HCT116 (cell line): ENCODE measurements around the gene PGPEP1. TPM values are rescaled to one million over a fixed set of nuclear protein-coding genes. Genes with fewer than 3 reads are reported as not detected.
"Not testable (repeated sequence)": the region's sequence is repeated elsewhere in the genome, so short reads cannot be mapped to it uniquely, and the experiment has no call there.

Experiments
- ATAC-seq: fragments of 200-7000 bp; cut with Tn5 transposase; 2 replicates; pipeline ENCODE4 v1.9.1; 2020; ENCODE audit warnings: mild to moderate bottlenecking, moderate library complexity
- BruUV-seq: library from RNA; stranded (reverse); fragments of 400-500 nt; replicated peaks from 2 replicates; lab custom pipeline; 2021; lab: Mats Ljungman, UMichigan
- CTCF ChIA-PET: fragments of 300-600 bp; sonication (Branson Sonifier 250); formaldehyde crosslinking; loops from one replicate; lab custom pipeline; 2021; ENCODE audit warnings: antibody characterized with exemption; lab: Charles Lee
- POLR2A ChIA-PET: fragments of 300-600, 350-600 bp; sonication (Branson Sonifier 250); formaldehyde crosslinking; loops from one replicate; lab custom pipeline; 2021; ENCODE audit warnings: antibody characterized with exemption; lab: Charles Lee
- RAD21 ChIA-PET, 2 experiments: fragments of 300-600 bp; sonication (Branson Sonifier 250); formaldehyde crosslinking; loops; one replicate each; lab custom pipeline; 2023; ENCODE audit warnings: low total read pairs in 2 of 2; ENCODE audit not compliant: uncharacterized antibody in 2 of 2, unreplicated experiment in 2 of 2, low non-redundant PET in 1 of 2; lab: Charles Lee
- DNase-seq: peaks from one replicate; pipeline ENCODE4 v3.0.0-alpha.2; 2010; ENCODE audit warnings: low read depth, low spot score
- H2AFZ ChIP-seq: fragments of 200-600 bp; shearing (Covaris generic), sonication (generic); 2 replicates; pipeline ENCODE4 v1.6.1; 2017; ENCODE audit warnings: low read depth, mixed run types, mixed read lengths, antibody characterized with exemption, low read length; ENCODE audit not compliant: poor library complexity, severe bottlenecking
- H3K27ac ChIP-seq: 2 replicates; pipeline ENCODE4 v1.5.1; 2012; ENCODE audit warnings: low read depth, low read length
- H3K27me3 ChIP-seq: fragments of 200-600 bp; sonication (generic); 2 replicates; pipeline ENCODE4 v1.6.1; 2016; ENCODE audit warnings: mixed run types, low read length, mixed read lengths; ENCODE audit not compliant: insufficient read depth
- H3K36me3 ChIP-seq, 2 experiments: fragments of 200-500 bp in 1 of 2; fragments of 200-600 bp in 1 of 2; sonication (Bioruptor generic) in 1 of 2; sonication (generic) in 1 of 2; 2 replicates each; pipeline versions ENCODE4 v1.5.1 to v1.6.1; 2014 to 2016; ENCODE audit warnings: low read length in 2 of 2, inconsistent platforms in 1 of 2, mixed read lengths in 1 of 2, mixed run types in 1 of 2; ENCODE audit not compliant: insufficient read depth in 2 of 2, control insufficient read depth in 1 of 2
- H3K4me1 ChIP-seq, 2 experiments: fragments of 200-600 bp in 1 of 2; sonication (generic) in 1 of 2; 2 replicates each; pipeline versions ENCODE4 v1.5.1 to v1.6.1; 2012 to 2017; ENCODE audit warnings: low read length in 2 of 2, inconsistent platforms in 1 of 2, mild to moderate bottlenecking in 1 of 2, mixed read lengths in 1 of 2, mixed run types in 1 of 2, moderate library complexity in 1 of 2; ENCODE audit not compliant: insufficient read depth in 2 of 2, control insufficient read depth in 1 of 2
- H3K4me2 ChIP-seq: fragments of 200-600 bp; sonication (generic); 2 replicates; pipeline ENCODE4 v1.6.1; 2017; ENCODE audit warnings: mixed run types, low read length, mixed read lengths
- H3K4me3 ChIP-seq, 2 experiments: fragments of 200-600 bp in 1 of 2; sonication (generic) in 1 of 2; replicated peaks in 1 of 2; 2 replicates each; pipeline ENCODE4 v1.5.1; 2011 to 2016; ENCODE audit warnings: low read length in 2 of 2, control low read depth in 1 of 2, low read depth in 1 of 2, mild to moderate bottlenecking in 1 of 2, mixed read lengths in 1 of 2, mixed run types in 1 of 2
- H3K79me2 ChIP-seq: fragments of 200-600 bp; sonication (generic); 2 replicates; pipeline ENCODE4 v1.6.1; 2017; ENCODE audit warnings: mild to moderate bottlenecking, mixed run types, low read length, moderate library complexity, mixed read lengths; ENCODE audit not compliant: insufficient read depth
- H3K9ac ChIP-seq: fragments of 200-600 bp; sonication (generic); 2 replicates; pipeline ENCODE4 v1.6.1; 2016; ENCODE audit warnings: low read length, mixed read lengths
- H3K9me2 ChIP-seq: fragments of 200-600 bp; sonication (generic), shearing (Covaris generic); 2 replicates; pipeline ENCODE4 v1.6.1; 2017; ENCODE audit warnings: mixed run types, mild to moderate bottlenecking, moderate library complexity; ENCODE audit not compliant: insufficient read depth
- H3K9me3 ChIP-seq, 2 experiments: fragments of 200-500 bp in 1 of 2; fragments of 200-600 bp in 1 of 2; sonication (Bioruptor generic) in 1 of 2; sonication (generic) in 1 of 2; 2 replicates each; pipeline ENCODE4 v1.6.1; 2014 to 2017; ENCODE audit warnings: low read length in 2 of 2, mixed read lengths in 2 of 2, inconsistent platforms in 1 of 2, low read depth in 1 of 2, mild to moderate bottlenecking in 1 of 2, mixed run types in 1 of 2, moderate library complexity in 1 of 2; ENCODE audit not compliant: control insufficient read depth in 1 of 2, insufficient read depth in 1 of 2
- H4K20me1 ChIP-seq: fragments of 200-600 bp; sonication (generic), shearing (Covaris generic); 2 replicates; pipeline ENCODE4 v1.6.1; 2017; ENCODE audit warnings: mixed run types, mild to moderate bottlenecking, moderate library complexity; ENCODE audit not compliant: insufficient read depth
- CBX3 ChIP-seq: IDR thresholded peaks from 2 replicates; pipeline ENCODE4 v1.6.1; 2012; ENCODE audit warnings: low read depth
- EGR1 ChIP-seq: IDR thresholded peaks from 2 replicates; pipeline ENCODE4 v1.6.1; 2012; ENCODE audit warnings: low read depth
- JUND ChIP-seq: IDR thresholded peaks from 2 replicates; pipeline ENCODE4 v1.6.1; 2012
- POLR2A ChIP-seq: IDR thresholded peaks from 2 replicates; pipeline ENCODE4 v1.7.0; 2011; ENCODE audit warnings: borderline replicate concordance; ENCODE audit not compliant: insufficient read depth, insufficient read length; ENCODE audit errors: extremely low read depth
- POLR2AphosphoS5 ChIP-seq: IDR thresholded peaks from 2 replicates; pipeline ENCODE4 v1.6.1; 2011; ENCODE audit warnings: mild to moderate bottlenecking, low read depth, low read length, moderate library complexity
- RAD21 ChIP-seq: IDR thresholded peaks from 2 replicates; pipeline ENCODE4 v1.6.1; 2012; ENCODE audit warnings: low read depth, mild to moderate bottlenecking
- SP1 ChIP-seq: IDR thresholded peaks from 2 replicates; pipeline ENCODE4 v1.6.1; 2012; ENCODE audit warnings: low read depth
- TCF7L2 ChIP-seq: IDR thresholded peaks from 2 replicates; pipeline ENCODE4 v1.7.0; 2011; ENCODE audit warnings: borderline replicate concordance, inconsistent platforms; ENCODE audit not compliant: insufficient read depth, insufficient read length; ENCODE audit errors: extremely low read depth
- YY1 ChIP-seq: IDR thresholded peaks from 2 replicates; pipeline ENCODE4 v1.6.1; 2011; ENCODE audit warnings: low read length, low read depth, moderate library complexity, mild to moderate bottlenecking; ENCODE audit not compliant: insufficient replicate concordance; ENCODE audit errors: extremely low read depth
- intact Hi-C: fragments of 100-400 bp; cut with micrococcal nuclease; formaldehyde crosslinking; loops from 2 replicates; pipeline ENCODE4 v1.10.0; 2022
- total RNA-seq: library from RNA; stranded (reverse); gene quantifications from one replicate; pipeline ENCODE4 v1.2.1, GENCODE V29; 2021; ENCODE audit not compliant: unreplicated experiment
- TF ChIP-seq, protein P1 (sequence below): IDR thresholded peaks from 2 replicates; pipeline ENCODE4 v1.6.1; 2011; ENCODE audit warnings: mild to moderate bottlenecking, low read length, moderate library complexity; ENCODE audit not compliant: insufficient replicate concordance; ENCODE audit errors: extremely low read depth
- TF ChIP-seq, protein P2 (sequence below): IDR thresholded peaks from 2 replicates; pipeline ENCODE4 v1.6.1; 2012
- TF ChIP-seq, protein P3 (sequence below), 3 experiments: fragments of 200-600 bp in 1 of 3; sonication (generic) in 1 of 3; IDR thresholded peaks in 2 of 3; conservative IDR thresholded peaks in 1 of 3; 2 replicates each; pipeline ENCODE4 v1.5.1; 2012 to 2017; ENCODE audit warnings: low read depth in 2 of 3, low read length in 2 of 3, antibody characterized with exemption in 1 of 3, borderline replicate concordance in 1 of 3, control low read depth in 1 of 3, mild to moderate bottlenecking in 1 of 3, mixed read lengths in 1 of 3, mixed run types in 1 of 3, moderate library complexity in 1 of 3; ENCODE audit not compliant: insufficient read depth in 1 of 3

Gene PGPEP1
- total RNA-seq, 1 experiment from 2014 or later = 30.9 TPM

- TF ChIP-seq, protein P1, sequence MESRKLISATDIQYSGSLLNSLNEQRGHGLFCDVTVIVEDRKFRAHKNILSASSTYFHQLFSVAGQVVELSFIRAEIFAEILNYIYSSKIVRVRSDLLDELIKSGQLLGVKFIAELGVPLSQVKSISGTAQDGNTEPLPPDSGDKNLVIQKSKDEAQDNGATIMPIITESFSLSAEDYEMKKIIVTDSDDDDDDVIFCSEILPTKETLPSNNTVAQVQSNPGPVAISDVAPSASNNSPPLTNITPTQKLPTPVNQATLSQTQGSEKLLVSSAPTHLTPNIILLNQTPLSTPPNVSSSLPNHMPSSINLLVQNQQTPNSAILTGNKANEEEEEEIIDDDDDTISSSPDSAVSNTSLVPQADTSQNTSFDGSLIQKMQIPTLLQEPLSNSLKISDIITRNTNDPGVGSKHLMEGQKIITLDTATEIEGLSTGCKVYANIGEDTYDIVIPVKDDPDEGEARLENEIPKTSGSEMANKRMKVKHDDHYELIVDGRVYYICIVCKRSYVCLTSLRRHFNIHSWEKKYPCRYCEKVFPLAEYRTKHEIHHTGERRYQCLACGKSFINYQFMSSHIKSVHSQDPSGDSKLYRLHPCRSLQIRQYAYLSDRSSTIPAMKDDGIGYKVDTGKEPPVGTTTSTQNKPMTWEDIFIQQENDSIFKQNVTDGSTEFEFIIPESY = no peak
- TF ChIP-seq CBX3 (peak; percentile 49; the same call in 1 of the 2 replicates), RAD21 (no peak)
- TF ChIP-seq, all 23 proteins: peak for 10
Measured at GRCh38 chr19:18379803-18380747, 39.7 kb downstream of the PGPEP1 start (continued).

DNA sequence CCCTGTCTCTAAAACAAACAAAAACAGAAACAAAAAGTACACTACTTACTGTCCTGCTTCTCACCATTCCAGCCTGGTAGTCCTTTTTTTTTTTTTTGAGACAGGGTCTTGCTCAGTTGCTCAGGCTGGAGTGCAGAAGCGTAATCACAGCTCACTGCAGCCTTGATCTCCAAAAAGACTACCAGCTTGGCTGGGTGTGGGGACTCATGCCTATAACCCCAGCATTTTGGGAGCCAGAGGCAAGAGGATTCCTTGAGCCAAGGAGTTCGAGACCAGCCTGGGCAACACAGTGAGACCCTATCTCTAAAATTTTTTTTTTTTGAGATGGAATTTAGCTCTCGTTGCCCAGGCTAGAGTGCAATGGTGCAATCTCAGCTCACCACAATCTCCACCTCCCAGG lies 40.4 kb downstream of the PGPEP1 start:
- BruUV-seq = TSS peak; percentile 82
- Histone ChIP-seq H3K27ac (peak overlapping the region; percentile 83), H3K36me3 (no peaks in the 10 kb centered on the region), H4K20me1 (no peaks in the 10 kb centered on the region), H3K79me2 (no peaks in the 10 kb centered on the region), H3K9me2 (no peaks in the 10 kb centered on the region), H3K27me3 (no peaks in the 10 kb centered on the region), H3K4me3 (0 out of 4 replicates have a peak overlapping the region, but pooled peaks of 1 of the 2 experiments have one; percentile 7), H3K9ac (peak overlapping the region; percentile 44), H3K4me1 (peaks cover 89 to 90% of the 10 kb centered on the region in 2 experiments), H3K4me2 (peak overlapping the region; percentile 70), H2AFZ (peak overlapping the region; percentile 2), H3K9me3 (no peaks in the 10 kb centered on the region)
- DNase-seq (no peak), ATAC-seq (no peak)
- intact Hi-C loops = no loop called here
- CTCF ChIA-PET = interaction anchor here (0.9 to 1.8 kb wide), 6 partner anchors 7 to 101 kb away, joined by 3 to 8 read pairs (median 4); no protein-coding TSS in a partner anchor
- RAD21 ChIA-PET = no interaction called here
- POLR2A ChIA-PET = interaction anchor here (0.7 to 4.8 kb wide), 9 partner anchors 10 to 106 kb away, joined by 3 to 46 read pairs (median 4); partner anchors contain the start of gene JUND
- TF ChIP-seq POLR2AphosphoS5 = no peak
- TF ChIP-seq EGR1 = no peak
- TF ChIP-seq SP1 = no peak
- TF ChIP-seq TCF7L2 = no peak
- no peak for TF ChIP-seq JUND
- TF ChIP-seq, protein P2, sequence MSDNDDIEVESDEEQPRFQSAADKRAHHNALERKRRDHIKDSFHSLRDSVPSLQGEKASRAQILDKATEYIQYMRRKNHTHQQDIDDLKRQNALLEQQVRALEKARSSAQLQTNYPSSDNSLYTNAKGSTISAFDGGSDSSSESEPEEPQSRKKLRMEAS = no peak
- no peak for TF ChIP-seq POLR2A
- TF ChIP-seq, protein P3, sequence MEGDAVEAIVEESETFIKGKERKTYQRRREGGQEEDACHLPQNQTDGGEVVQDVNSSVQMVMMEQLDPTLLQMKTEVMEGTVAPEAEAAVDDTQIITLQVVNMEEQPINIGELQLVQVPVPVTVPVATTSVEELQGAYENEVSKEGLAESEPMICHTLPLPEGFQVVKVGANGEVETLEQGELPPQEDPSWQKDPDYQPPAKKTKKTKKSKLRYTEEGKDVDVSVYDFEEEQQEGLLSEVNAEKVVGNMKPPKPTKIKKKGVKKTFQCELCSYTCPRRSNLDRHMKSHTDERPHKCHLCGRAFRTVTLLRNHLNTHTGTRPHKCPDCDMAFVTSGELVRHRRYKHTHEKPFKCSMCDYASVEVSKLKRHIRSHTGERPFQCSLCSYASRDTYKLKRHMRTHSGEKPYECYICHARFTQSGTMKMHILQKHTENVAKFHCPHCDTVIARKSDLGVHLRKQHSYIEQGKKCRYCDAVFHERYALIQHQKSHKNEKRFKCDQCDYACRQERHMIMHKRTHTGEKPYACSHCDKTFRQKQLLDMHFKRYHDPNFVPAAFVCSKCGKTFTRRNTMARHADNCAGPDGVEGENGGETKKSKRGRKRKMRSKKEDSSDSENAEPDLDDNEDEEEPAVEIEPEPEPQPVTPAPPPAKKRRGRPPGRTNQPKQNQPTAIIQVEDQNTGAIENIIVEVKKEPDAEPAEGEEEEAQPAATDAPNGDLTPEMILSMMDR (IDR thresholded peaks at IDR 0.05 in 2 of 3, conservative IDR thresholded peaks at IDR 0.05 in 1 of 3; ENCODE audit: borderline replicate concordance in 1 of 3, insufficient read depth in 1 of 3, low read depth in 2 of 3, low read length in 2 of 3) = no peak
- no peak for TF ChIP-seq YY1

DNA sequence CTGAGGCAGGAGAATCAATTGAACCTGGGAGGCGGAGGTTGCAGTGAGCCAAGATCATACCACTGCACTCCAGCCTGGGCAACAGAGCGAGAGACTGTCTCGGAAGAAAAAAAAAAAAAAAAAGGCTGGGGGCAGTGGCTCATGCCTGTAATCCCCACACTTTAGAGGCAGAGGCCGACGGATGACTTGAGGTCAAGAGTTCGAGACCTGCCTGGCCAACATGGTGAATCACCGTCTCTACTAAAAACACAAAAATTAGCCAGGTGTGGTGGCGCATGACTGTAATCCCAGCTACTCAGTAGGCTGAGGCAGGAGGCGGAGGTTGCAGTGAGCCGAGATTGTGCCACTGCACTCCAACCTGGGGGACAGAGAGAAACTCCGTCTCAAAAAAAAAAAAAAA lies 43.2 kb downstream of the PGPEP1 start:
- H3K9me2 ChIP-seq, intact Hi-C loops, H4K20me1 ChIP-seq, H2AFZ ChIP-seq, H3K9ac ChIP-seq, H3K27ac ChIP-seq, H3K36me3 ChIP-seq, DNase-seq, H3K9me3 ChIP-seq, H3K4me3 ChIP-seq, RAD21 ChIA-PET, H3K27me3 ChIP-seq, CTCF ChIA-PET, BruUV-seq, ATAC-seq: not testable (repeated sequence)
- POLR2A ChIA-PET = interaction anchor here (1.5 kb wide), 1 partner anchor 79 kb away, joined by 3 read pairs; no protein-coding TSS in a partner anchor
- H3K4me2 ChIP-seq = peak overlapping the region; percentile 40; the same call in 1 of the 2 replicates
- H3K79me2 ChIP-seq = peaks cover 16% of the 10 kb centered on the region
- H3K4me1 ChIP-seq = peaks cover 74 to 95% of the 10 kb centered on the region in 2 experiments
